Activated effector memory CD4-positive, alpha-beta T cell treated with Interleukin-2 at 50 U/mL for 16 hours (primary cell): ENCODE results near the gene C1QTNF1.
"Not testable (repeated sequence)": the region's sequence is repeated elsewhere in the genome, so short reads cannot be mapped to it uniquely, and the experiment has no call there.

ENCODE experiments used
- DNase-seq: peaks from one replicate; pipeline ENCODE4 v3.0.0-alpha.2; 2020

C1QTNF1 gene

GRCh38 chr17:79006794-79007503, 17.0 kb upstream of the C1QTNF1 start:
- no peak for DNase-seq

- DNase-seq = no peak
Observed at GRCh38 chr17:79007504-79008381, 16.2 kb upstream of the C1QTNF1 start.

- DNase-seq = no peak
Observed at GRCh38 chr17:79008666-79009387, 15.1 kb upstream of the C1QTNF1 start.

DNA sequence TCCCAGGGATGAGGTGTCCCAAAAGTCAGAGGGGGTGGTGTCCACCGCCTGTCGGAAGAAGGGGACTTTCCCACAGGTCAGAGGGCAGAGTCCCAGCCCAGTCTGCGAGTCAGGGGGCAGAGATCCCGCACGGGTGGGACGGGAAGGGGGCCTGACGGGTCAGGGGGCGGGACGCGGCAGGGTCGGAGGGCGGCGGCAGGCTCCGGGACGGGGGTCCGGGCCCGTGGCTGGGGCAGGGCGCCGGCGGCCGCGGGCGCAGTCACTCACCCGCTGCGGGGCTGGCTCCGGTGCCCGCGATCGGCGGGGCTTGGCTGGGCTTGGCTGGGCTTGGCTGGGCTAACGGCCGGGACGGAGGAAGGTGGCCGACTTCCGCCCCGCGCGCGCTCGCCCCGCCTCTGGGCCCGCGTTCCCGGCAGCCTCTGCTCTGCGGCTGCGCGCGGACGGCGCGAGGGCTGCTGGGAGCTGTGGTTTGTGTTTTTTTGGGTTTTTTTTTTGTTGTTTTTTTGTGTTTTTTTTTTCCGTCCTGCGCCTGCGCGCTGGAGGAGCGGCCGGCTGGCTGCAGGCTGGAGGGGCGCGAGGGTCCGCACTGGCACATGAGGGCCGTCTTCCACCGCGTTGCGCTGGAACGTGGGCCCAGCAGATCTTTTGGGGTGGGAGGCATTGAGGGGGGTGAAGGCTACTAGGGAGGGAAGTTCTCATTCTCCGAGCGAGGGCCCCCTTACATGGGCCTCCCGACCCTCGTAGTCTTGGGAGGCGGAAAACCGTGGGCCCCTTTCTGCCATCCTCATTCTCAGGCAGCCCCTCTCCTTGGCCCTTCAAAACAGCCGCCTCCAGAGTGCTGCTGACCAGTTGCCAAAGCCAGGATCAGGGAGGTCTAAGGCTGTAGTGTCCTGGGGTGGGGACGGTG, 14.3 kb upstream of the C1QTNF1 start, which contains the start of gene CANT1:
Gene CANT1, minus strand, starts transcription at position 368 of the 907 bp plus-strand sequence. CDS start 12,142 bp downstream, outside the sequence.
- DNase-seq = peak; percentile 80

- DNase-seq = no peak
Observed at GRCh38 chr17:79010304-79010646, 13.7 kb upstream of the C1QTNF1 start.

DNA sequence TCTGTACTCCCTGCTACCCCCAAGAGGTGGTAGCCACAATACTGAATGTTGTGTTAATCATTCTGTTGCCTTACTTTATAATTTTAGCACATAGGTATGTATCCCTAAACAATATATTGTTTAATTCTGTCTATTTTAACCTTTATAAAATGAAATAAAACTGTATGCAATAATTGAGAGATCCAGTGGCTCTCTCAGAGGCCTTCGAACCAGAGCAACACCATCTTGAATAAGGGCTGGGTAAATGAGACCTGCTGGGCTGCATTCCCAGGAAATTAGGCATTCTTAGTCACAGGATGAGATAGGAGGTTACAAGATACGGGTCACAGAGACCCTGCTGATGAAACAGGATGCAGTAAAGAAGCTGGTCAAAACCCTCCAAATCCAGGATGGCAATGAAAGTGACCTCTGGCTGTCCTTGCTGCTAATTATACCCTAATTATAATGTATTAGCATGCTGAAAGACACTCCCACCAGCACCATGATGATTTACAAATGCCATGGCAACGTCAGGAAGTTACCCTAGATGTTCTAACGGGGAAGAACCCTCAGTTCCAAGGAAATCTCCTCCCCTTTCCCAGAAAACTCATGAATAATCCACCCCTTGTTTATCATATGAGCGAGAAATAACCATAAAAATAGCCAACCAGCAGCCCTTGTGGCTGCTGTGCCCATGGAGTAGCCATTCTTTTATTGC, 12.4 kb upstream of the C1QTNF1 start:
- no peak for DNase-seq

DNA sequence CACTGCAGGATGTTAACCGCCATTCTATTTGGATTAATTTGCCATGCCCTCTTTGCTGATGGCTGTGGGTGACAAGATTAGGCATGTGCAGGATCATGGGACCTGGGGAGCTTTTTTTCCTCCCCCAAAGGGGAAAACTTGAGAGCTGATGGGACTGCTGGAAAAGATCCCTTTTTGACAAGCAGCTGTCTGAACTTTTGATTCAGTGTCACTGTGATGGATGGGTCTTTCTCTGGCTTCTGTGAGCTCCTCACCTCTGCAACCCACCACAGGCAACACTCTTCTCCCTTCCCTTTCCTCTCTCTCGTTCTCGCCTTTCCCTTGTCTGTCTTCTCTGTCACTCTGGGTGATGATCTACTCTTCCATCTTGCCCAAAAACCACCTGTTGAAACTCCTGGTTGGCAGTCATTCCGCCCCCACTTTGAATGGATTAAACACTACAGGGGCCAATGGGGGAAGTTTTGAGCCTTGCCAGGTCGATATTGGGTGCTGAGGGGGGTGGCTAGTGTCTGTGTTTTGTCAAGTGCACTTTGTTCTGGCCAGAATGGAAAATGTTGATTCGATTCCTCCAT, 11.3 kb upstream of the C1QTNF1 start:
- DNase-seq = no peak

GRCh38 chr17:79014158-79014758, 9.7 kb upstream of the C1QTNF1 start:
- no peak for DNase-seq

DNA sequence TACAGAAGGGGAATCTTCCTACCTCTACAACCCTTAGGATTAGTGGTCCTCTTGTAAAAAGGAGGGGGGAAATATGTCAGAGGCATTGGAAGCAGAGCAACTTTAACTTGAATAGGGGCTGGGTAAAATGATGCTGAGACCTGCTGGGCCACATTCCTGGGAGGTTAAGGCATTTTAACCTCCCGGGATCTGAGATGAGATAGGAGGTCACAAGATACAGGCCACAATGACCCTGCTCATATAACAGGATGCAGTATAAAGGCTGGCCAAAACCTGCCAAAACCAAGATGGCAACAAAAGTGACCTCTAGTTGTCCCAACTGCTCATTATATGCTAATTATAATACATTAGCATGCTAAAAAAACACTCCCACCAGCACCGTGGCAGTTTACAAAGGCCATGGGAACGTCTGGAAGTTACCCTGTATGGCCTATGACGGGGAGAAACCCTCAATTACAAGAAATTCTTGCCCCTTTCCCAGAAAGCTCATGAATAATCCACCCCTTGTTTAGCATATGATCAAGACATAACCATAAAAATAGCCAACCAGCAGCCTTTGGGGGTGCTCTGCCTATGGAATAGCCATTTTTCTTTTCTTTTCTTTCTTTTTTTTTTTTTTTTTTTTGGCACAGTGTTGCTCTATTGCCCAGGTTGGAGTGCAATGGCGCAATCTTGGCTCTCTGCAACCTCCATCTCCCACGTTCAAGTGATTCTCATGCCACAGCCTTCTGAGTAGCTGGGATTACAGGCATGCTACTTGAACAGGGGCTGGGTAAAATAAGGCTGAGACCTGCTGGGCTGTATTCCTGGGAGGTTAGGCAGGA, 6.2 kb upstream of the C1QTNF1 start:
- no peak for DNase-seq

- no peak for DNase-seq
Observed at GRCh38 chr17:79018370-79018695, 5.6 kb upstream of the C1QTNF1 start.

DNA sequence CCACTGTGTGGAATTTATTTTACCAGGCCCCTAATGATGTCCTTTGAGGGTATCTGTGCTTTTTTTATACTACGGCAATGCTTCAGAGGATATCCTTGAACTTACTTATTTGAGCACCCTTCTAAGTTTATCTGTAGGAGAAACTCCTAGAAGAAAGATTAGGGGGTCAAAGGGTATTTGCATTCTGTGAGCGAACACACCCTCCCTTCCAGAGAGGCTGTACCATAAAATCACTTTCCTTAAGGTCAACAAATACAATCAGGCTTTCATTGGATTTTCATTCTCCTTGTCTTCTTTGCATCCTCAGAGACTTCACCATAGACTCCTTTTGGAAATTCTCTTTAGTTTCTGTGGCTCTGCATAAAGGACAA, 4.7 kb upstream of the C1QTNF1 start:
- DNase-seq = no peak

GRCh38 chr17:79019632-79020584, 4.1 kb upstream of the C1QTNF1 start:
- DNase-seq = no peak

DNA sequence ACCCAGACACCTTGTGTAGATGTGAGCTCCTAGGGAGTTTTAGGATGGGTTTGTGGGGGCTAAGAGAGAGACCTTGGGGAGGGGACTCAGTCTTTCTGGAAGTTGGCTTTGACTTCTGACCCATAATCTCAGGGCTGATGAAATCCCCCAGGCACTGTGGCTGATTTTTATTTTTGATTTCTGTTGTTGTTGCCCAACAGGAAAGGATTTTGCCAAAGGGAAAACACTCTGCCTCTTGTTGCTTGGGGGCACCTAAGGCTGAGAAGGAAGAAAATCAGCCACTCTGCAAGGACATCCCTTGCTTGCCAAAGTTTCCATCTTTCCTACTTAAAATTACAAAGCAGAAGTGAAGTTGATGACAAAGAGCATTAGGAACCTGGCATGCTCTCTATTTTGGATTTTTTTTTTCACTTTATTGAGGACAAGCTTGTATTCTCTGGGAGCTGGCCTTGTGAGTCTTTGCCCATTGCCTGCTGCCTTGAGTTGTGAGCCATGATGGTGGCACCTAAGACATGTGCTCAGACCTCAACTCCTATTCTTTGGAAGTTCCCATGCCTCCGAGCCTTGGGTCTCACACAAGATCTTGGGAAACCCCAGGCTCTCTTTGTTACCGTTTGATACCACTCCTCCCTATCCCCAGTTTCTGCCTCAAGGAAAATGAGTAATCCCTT, 3.2 kb upstream of the C1QTNF1 start:
- DNase-seq = no peak

DNA sequence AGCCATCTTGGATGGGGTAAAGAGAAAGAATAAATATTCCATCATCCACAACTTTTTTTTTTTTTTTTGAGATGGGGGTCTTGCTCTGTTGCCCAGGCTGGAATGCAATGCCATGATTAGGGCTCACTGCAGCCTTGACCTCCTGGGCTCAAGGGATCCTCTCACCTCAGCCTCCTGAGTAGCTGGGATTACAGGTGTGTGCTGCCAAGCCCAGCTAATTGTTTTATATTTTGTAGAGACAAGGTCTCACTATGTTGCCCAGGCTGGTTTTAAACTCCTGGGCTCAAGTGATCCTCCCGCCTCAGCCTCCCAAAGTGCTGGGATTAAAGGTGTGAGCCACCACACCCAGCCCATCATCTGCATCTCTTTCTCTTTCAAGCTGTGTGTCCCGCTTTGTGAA, 2.0 kb upstream of the C1QTNF1 start:
- DNase-seq = not testable (repeated sequence)

DNA sequence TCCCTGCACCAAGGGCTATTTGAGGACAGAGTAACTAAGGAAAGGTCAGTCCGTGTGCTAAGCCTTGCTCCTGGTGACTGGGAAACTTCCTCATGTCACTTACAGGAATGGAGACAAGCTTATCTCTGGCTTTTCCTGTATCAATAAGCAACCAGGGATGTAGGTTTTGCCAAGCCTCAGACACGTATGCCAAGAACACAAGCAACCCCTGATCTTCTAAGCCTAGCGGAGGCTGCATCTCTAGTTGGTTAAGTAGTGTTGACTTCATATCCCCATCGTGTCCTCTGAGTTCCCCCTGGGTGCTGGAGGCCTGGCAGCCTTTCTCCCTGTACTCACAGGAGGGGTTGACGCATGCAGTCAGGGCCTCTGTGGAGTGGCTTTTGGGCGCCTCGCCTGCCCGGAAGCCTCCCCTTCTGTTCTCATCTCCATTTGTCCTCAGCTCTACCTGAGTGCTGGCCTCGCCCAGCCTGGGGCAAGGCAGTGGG, 1.4 kb upstream of the C1QTNF1 start:
- no peak for DNase-seq

DNA sequence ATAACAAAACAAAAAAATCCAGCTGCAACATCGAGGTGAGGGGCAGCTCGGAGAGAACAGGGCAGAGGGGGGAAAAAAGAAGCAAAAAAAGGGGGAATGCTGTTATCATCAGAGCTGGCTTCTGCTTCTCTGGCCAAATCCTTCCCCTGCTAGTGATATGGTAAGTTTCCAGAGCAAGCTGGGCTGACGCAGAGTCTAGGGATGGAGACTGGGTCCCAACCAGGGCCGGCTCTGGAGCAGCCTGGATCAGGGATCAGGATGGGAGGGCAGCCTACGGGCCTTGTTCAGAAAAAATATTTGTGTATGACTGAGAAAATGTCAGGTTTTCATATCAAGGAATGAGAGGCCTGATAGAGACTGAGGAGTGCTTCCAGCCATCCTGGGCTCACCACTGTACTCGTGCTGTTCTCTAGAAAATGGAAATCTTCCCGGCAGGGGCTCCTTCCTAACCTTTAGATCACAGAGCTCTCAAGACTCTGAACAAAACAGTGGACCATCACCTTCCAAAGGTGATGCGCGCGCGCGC, 726 bp upstream of the C1QTNF1 start:
- DNase-seq = no peak

- no peak for DNase-seq
Observed at GRCh38 chr17:79024901-79025737, 1.1 kb downstream of the C1QTNF1 start.
